Measurements from ENCODE around the gene EME1.
A peak's percentile ranks its signal among the peaks of the same experiment; 100 is the strongest.

The EME1 gene

GRCh38 chr17:50347894-50348291, 25.1 kb upstream of the EME1 start:
- DNase-seq (ENCODE audit: low spot score), result no peak

- DNase-seq (ENCODE audit: low spot score), result no peak
These were observed 24.3 kb upstream of the EME1 start for GRCh38 chr17:50348522-50349242.

- no peak for DNase-seq (ENCODE audit: low spot score)
These were observed 23.8 kb upstream of the EME1 start for GRCh38 chr17:50349243-50349600.

GRCh38 chr17:50350733-50351132, 22.3 kb upstream of the EME1 start:
- no peak for DNase-seq (ENCODE audit: low spot score)

DNA sequence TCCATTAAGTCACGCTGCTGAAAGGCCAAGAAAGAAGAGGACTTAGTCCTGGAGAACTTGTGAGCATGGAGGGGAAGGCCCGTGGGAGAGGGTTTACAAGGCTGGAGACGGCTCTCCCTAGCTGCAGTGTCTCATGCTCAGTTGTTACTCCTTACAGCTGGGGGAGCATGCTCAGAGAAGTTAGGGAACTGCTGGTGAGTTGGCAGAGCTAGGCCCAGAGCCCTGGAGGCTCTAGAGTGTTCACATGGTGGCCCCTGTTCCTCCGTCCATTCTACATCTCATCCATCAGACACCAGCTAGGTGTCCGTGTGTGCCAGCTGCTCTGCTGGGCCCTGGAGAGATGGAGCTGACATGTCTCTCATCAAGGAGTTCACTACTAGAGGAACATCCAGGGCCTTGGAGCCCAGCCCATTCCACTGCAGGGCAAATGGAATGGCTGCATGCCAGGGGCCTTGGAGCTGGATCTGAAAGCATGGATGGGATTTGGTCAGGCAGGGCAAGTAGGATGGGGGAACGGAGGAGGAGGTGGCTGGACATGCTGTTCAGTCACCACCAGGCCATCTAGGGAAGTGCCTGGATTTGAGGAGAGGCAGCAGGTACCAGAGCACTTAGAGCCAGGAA, 20.8 kb upstream of the EME1 start:
- no peak for DNase-seq (ENCODE audit: low spot score)

- no peak for DNase-seq (ENCODE audit: low spot score)
These were observed 20.1 kb upstream of the EME1 start for GRCh38 chr17:50352693-50353599.

DNA sequence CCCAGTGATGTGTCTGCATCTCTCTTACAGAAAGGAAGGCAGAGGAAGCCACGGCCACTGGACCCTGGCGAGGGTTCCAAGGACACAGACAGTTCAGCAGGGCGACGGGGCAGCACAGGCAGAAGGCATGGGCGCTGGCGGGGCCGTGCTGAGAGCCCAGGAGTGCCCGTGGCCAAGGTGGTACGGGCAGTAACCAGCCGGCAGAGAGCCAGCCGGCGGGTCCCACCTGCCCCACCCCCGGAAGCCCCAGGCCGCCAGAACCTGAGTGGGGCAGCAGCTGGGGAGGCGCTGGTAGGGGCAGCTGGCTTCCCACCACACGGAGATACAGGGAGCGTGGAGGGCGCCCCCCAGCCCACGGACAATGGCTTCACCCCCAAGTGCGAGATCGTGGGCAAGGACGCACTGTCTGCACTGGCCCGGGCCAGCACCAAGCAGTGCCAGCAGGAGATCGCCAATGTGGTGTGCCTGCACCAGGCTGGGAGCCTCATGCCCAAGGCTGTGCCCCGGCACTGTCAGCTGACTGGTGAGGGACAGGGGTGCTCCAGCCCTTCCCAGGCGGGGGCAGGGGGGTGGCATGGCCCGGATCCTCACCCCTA, 19.3 kb upstream of the EME1 start:
- no peak for DNase-seq (ENCODE audit: low spot score)

GRCh38 chr17:50354198-50354597, 18.8 kb upstream of the EME1 start:
- DNase-seq (ENCODE audit: low spot score), result no peak

GRCh38 chr17:50354776-50355175, 18.3 kb upstream of the EME1 start:
- DNase-seq (ENCODE audit: low spot score), result no peak

DNA sequence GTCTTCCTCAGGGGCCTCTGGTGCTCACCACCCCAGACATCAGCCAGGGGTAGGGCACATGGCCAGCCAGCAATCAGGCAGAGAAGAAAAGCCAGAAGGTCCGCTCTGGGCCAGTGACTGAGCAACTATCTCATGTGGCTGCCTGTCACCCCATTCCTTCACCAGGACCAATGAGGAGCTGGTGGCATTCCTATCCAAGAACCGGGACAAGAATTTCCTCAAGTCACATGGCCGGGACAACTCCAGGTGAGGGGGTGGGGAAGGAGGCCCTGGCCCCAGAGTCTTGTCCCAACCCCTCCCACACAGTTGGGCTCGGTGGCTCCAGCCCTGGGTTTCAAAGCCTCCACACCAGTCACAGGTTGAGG, 17.7 kb upstream of the EME1 start:
- no peak for DNase-seq (ENCODE audit: low spot score)

DNA sequence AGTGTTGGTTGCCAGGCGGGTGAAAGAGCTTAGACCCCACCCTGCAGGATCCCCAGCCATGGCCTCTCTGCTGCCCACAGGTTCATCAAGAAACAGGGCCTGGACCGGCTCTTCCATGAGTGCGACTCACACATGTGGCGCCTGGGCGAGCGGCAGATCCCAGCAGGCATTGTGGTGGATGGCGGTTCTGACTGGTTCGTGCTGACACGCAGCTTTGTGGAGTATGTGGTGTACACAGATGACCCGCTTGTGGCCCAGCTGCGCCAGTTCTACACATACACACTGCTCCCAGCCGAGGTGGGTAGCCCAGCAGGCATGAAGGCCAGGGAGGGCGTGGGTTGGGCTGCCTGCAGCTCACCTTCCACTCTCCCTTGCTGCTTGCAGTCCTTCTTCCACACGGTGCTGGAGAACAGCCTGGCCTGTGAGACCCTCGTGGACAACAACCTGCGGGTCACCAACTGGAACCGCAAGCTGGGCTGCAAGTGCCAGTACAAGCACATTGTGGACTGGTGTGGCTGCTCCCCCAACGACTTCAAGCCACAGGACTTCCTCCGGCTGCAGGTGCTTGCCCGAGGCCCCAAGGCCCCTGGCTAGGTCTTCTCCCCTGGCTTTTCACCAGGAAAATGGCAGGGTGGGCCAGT, 17.2 kb upstream of the EME1 start:
- no peak for DNase-seq (ENCODE audit: low spot score)

- DNase-seq (ENCODE audit: low spot score), result no peak
These were observed 16.6 kb upstream of the EME1 start for GRCh38 chr17:50356418-50356817.

- no peak for DNase-seq (ENCODE audit: low spot score)
These were observed 16.0 kb upstream of the EME1 start for GRCh38 chr17:50356892-50357510.

DNA sequence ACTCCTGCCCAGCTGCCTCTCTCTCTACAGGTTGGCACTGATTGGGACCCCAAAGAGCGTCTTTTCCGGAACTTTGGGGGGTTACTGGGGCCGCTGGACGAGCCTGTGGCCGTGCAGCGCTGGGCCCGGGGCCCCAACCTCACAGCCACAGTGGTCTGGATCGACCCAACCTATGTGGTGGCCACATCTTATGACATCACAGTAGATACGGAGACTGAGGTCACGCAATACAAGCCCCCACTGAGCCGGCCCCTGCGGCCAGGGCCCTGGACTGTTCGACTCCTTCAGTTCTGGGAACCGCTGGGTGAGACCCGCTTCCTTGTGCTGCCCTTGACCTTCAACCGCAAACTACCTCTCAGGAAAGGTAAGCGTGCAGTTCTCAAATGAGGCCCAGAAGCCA, 14.9 kb upstream of the EME1 start:
- DNase-seq (ENCODE audit: low spot score), result no peak

DNA sequence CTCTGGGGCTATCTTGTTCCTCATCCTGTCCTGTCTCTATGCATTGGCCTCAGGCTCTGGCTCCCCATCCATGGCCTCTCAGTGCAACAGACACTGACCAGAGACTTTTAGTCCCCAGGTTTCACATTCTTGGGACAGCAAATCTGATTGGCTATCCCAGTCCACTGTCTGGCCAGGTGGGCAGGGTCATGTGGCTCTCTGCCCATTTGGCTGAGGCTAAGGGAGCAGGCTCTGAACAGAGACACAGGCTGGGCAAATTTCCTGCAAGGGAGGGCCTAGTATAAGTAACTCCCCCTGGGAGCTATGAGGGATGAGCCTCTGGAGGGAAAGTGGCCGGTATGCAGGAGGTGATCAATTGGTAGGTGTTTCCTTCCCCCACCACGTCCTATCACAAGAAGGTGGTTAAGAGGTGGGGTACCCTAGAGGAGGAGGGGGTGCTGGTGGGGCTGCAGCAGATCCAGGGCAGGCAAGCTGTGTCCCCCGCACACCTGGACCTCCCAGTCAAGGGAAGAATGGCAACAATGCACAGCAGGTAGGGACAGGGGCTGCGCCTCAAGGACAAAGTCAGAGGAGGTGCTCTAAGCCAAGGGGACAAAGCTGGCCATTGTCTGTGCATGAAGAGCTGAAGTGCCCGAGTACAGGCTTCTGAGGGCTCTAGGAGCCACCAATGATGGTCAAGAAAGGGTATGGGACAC, 13.9 kb upstream of the EME1 start:
- no peak for DNase-seq (ENCODE audit: low spot score)

- no peak for DNase-seq (ENCODE audit: low spot score)
These were observed 13.0 kb upstream of the EME1 start for GRCh38 chr17:50359998-50360461.

- peak; percentile 18 for DNase-seq (ENCODE audit: low spot score)
These were observed 12.4 kb upstream of the EME1 start for GRCh38 chr17:50360486-50361115.

DNA sequence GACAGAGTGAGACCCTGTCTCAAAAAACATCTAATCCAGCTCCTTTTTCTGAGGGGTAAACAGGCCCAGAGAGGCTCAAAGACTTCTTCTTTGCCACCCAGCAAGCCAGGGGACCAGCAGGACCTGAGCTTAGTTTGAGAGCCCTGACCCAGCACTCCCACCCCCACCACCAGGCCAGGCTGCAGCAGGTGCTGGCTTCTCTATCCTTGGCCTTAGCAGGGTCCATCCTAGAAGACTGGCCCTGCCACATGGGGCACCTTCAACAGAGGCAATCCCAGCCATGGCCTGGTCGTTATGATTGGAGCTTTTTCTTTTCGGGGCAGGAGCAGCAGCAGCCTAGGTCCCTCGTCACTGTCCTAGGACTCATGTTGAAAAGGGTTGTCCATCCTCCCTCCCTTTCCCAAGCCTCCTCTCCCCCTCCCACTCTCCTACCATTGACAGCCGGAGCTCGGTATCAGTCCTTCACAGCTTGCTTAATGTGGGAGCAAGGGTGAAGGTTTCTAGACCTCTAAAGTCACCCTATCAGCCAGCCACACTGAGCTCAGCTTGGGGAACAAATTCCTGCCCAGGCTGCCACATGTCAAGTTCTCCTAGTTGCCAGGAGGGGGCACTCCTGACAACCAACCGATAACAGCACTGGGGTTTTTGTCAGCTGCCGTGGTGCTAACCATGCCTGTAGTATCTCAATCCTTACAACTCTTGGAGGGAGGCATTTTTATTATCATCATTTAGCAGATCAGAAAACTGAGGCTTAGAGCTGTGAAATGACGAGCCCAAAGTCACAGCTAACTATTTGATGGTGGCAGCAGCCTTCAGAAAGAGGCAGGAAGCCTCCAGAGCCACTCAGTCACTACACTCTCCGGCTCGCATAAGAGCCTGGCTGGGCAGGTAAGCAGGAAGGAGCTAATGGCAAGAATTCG, 11.2 kb upstream of the EME1 start:
- DNase-seq (ENCODE audit: low spot score), result peak; percentile 61

DNA sequence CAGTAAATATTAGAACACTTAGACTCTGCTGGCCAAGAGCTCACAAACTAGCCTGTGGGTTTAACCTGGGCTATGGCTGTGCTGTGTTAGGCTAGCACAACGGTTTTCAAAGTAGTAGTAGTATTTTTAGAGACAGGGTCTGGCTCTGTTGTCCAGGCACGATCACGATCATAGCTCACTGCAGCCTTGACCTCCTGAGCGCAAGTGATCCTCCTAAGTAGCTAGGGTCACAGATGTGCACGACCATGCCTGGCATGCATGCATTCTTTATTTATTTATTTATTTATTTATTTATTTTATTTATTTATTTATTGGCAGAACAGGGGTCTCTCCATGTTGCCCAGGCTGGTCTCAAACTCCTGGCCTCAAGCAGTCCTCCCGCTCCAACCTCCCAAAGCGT, 10.4 kb upstream of the EME1 start:
- DNase-seq (ENCODE audit: low spot score), result no peak

All from putamen (tissue), 1 donor.